HCT116 (cell line): ENCODE results near the gene CCDC8. TPM values are rescaled to one million over a fixed set of nuclear protein-coding genes. Genes with fewer than 3 reads are reported as not detected.
"Not testable (repeated sequence)": the region's sequence is repeated elsewhere in the genome, so short reads cannot be mapped to it uniquely, and the experiment has no call there.

Experiments
- ATAC-seq: fragments of 200-7000 bp; cut with Tn5 transposase; 2 replicates; pipeline ENCODE4 v1.9.1; 2020; ENCODE audit warnings: mild to moderate bottlenecking, moderate library complexity
- BruUV-seq: library from RNA; stranded (reverse); fragments of 400-500 nt; replicated peaks from 2 replicates; lab custom pipeline; 2021; lab: Mats Ljungman, UMichigan
- CTCF ChIA-PET: fragments of 300-600 bp; sonication (Branson Sonifier 250); formaldehyde crosslinking; loops from one replicate; lab custom pipeline; 2021; ENCODE audit warnings: antibody characterized with exemption; lab: Charles Lee
- POLR2A ChIA-PET: fragments of 300-600, 350-600 bp; sonication (Branson Sonifier 250); formaldehyde crosslinking; loops from one replicate; lab custom pipeline; 2021; ENCODE audit warnings: antibody characterized with exemption; lab: Charles Lee
- RAD21 ChIA-PET, 2 experiments: fragments of 300-600 bp; sonication (Branson Sonifier 250); formaldehyde crosslinking; loops; one replicate each; lab custom pipeline; 2023; ENCODE audit warnings: low total read pairs in 2 of 2; ENCODE audit not compliant: uncharacterized antibody in 2 of 2, unreplicated experiment in 2 of 2, low non-redundant PET in 1 of 2; lab: Charles Lee
- DNase-seq: peaks from one replicate; pipeline ENCODE4 v3.0.0-alpha.2; 2010; ENCODE audit warnings: low read depth, low spot score
- H2AFZ ChIP-seq: fragments of 200-600 bp; shearing (Covaris generic), sonication (generic); 2 replicates; pipeline ENCODE4 v1.6.1; 2017; ENCODE audit warnings: low read depth, mixed run types, mixed read lengths, antibody characterized with exemption, low read length; ENCODE audit not compliant: poor library complexity, severe bottlenecking
- H3K27ac ChIP-seq: 2 replicates; pipeline ENCODE4 v1.5.1; 2012; ENCODE audit warnings: low read depth, low read length
- H3K27me3 ChIP-seq: fragments of 200-600 bp; sonication (generic); 2 replicates; pipeline ENCODE4 v1.6.1; 2016; ENCODE audit warnings: mixed run types, low read length, mixed read lengths; ENCODE audit not compliant: insufficient read depth
- H3K36me3 ChIP-seq, 2 experiments: fragments of 200-500 bp in 1 of 2; fragments of 200-600 bp in 1 of 2; sonication (Bioruptor generic) in 1 of 2; sonication (generic) in 1 of 2; 2 replicates each; pipeline versions ENCODE4 v1.5.1 to v1.6.1; 2014 to 2016; ENCODE audit warnings: low read length in 2 of 2, inconsistent platforms in 1 of 2, mixed read lengths in 1 of 2, mixed run types in 1 of 2; ENCODE audit not compliant: insufficient read depth in 2 of 2, control insufficient read depth in 1 of 2
- H3K4me1 ChIP-seq, 2 experiments: fragments of 200-600 bp in 1 of 2; sonication (generic) in 1 of 2; 2 replicates each; pipeline versions ENCODE4 v1.5.1 to v1.6.1; 2012 to 2017; ENCODE audit warnings: low read length in 2 of 2, inconsistent platforms in 1 of 2, mild to moderate bottlenecking in 1 of 2, mixed read lengths in 1 of 2, mixed run types in 1 of 2, moderate library complexity in 1 of 2; ENCODE audit not compliant: insufficient read depth in 2 of 2, control insufficient read depth in 1 of 2
- H3K4me2 ChIP-seq: fragments of 200-600 bp; sonication (generic); 2 replicates; pipeline ENCODE4 v1.6.1; 2017; ENCODE audit warnings: mixed run types, low read length, mixed read lengths
- H3K4me3 ChIP-seq, 2 experiments: fragments of 200-600 bp in 1 of 2; sonication (generic) in 1 of 2; replicated peaks in 1 of 2; 2 replicates each; pipeline ENCODE4 v1.5.1; 2011 to 2016; ENCODE audit warnings: low read length in 2 of 2, control low read depth in 1 of 2, low read depth in 1 of 2, mild to moderate bottlenecking in 1 of 2, mixed read lengths in 1 of 2, mixed run types in 1 of 2
- H3K79me2 ChIP-seq: fragments of 200-600 bp; sonication (generic); 2 replicates; pipeline ENCODE4 v1.6.1; 2017; ENCODE audit warnings: mild to moderate bottlenecking, mixed run types, low read length, moderate library complexity, mixed read lengths; ENCODE audit not compliant: insufficient read depth
- H3K9ac ChIP-seq: fragments of 200-600 bp; sonication (generic); 2 replicates; pipeline ENCODE4 v1.6.1; 2016; ENCODE audit warnings: low read length, mixed read lengths
- H3K9me2 ChIP-seq: fragments of 200-600 bp; sonication (generic), shearing (Covaris generic); 2 replicates; pipeline ENCODE4 v1.6.1; 2017; ENCODE audit warnings: mixed run types, mild to moderate bottlenecking, moderate library complexity; ENCODE audit not compliant: insufficient read depth
- H3K9me3 ChIP-seq, 2 experiments: fragments of 200-500 bp in 1 of 2; fragments of 200-600 bp in 1 of 2; sonication (Bioruptor generic) in 1 of 2; sonication (generic) in 1 of 2; 2 replicates each; pipeline ENCODE4 v1.6.1; 2014 to 2017; ENCODE audit warnings: low read length in 2 of 2, mixed read lengths in 2 of 2, inconsistent platforms in 1 of 2, low read depth in 1 of 2, mild to moderate bottlenecking in 1 of 2, mixed run types in 1 of 2, moderate library complexity in 1 of 2; ENCODE audit not compliant: control insufficient read depth in 1 of 2, insufficient read depth in 1 of 2
- H4K20me1 ChIP-seq: fragments of 200-600 bp; sonication (generic), shearing (Covaris generic); 2 replicates; pipeline ENCODE4 v1.6.1; 2017; ENCODE audit warnings: mixed run types, mild to moderate bottlenecking, moderate library complexity; ENCODE audit not compliant: insufficient read depth
- CEBPB ChIP-seq: IDR thresholded peaks from 2 replicates; pipeline ENCODE4 v1.6.1; 2012; ENCODE audit warnings: low read depth
- ELF1 ChIP-seq: IDR thresholded peaks from 2 replicates; pipeline ENCODE4 v1.6.1; 2012; ENCODE audit warnings: low read depth, borderline replicate concordance
- SIN3A ChIP-seq: IDR thresholded peaks from 2 replicates; pipeline ENCODE4 v1.6.1; 2012; ENCODE audit warnings: low read depth
- SRF ChIP-seq: IDR thresholded peaks from 2 replicates; pipeline ENCODE4 v1.6.1; 2012; ENCODE audit warnings: low read depth
- TCF7L2 ChIP-seq: IDR thresholded peaks from 2 replicates; pipeline ENCODE4 v1.7.0; 2011; ENCODE audit warnings: borderline replicate concordance, inconsistent platforms; ENCODE audit not compliant: insufficient read depth, insufficient read length; ENCODE audit errors: extremely low read depth
- intact Hi-C: fragments of 100-400 bp; cut with micrococcal nuclease; formaldehyde crosslinking; loops from 2 replicates; pipeline ENCODE4 v1.10.0; 2022
- total RNA-seq: library from RNA; stranded (reverse); gene quantifications from one replicate; pipeline ENCODE4 v1.2.1, GENCODE V29; 2021; ENCODE audit not compliant: unreplicated experiment
- TF ChIP-seq, protein P1 (sequence below): IDR thresholded peaks from 2 replicates; pipeline ENCODE4 v1.6.1; 2012
- TF ChIP-seq, protein P2 (sequence below), 3 experiments: fragments of 200-600 bp in 1 of 3; sonication (generic) in 1 of 3; IDR thresholded peaks in 2 of 3; conservative IDR thresholded peaks in 1 of 3; 2 replicates each; pipeline ENCODE4 v1.5.1; 2012 to 2017; ENCODE audit warnings: low read depth in 2 of 3, low read length in 2 of 3, antibody characterized with exemption in 1 of 3, borderline replicate concordance in 1 of 3, control low read depth in 1 of 3, mild to moderate bottlenecking in 1 of 3, mixed read lengths in 1 of 3, mixed run types in 1 of 3, moderate library complexity in 1 of 3; ENCODE audit not compliant: insufficient read depth in 1 of 3
- TF ChIP-seq, protein P3 (sequence below): IDR thresholded peaks from 2 replicates; pipeline ENCODE4 v1.6.1; 2012

CCDC8 gene
- total RNA-seq, 1 experiment from 2014 or later = 0.10 TPM

DNA sequence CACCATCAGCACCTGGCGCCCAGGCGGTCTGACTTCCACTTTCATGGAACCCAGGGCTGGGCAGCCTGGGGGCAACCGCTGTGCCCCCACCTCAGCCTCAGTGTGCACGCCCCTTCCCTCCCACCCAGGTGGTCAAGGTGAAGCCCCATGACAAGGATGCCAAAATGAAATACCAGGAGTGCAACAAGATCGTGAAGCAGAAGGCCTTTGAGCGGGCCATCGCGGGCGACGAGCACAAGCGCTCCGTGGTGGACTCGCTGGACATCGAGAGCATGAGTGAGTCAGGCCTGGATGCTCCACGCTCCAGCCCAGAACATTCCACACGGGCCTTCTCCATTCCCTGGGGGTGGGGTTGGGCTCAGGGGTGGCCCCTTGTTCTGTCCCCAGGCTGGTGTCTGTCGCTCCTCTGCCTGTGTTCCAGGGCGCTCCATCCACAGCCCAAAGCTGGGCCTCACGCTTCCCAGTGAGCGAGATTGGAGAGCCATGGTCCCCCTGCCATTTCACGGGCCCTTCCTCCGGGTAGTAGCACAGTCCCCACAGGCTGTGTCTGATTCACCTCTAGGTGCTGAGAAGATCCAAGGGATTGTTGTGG, 37.8 kb downstream of the CCDC8 start:
- H3K4me3 ChIP-seq, POLR2A ChIA-PET, RAD21 ChIA-PET, H3K4me2 ChIP-seq, H3K9ac ChIP-seq, DNase-seq, intact Hi-C loops, H3K27ac ChIP-seq, BruUV-seq, ATAC-seq, H2AFZ ChIP-seq, H3K9me3 ChIP-seq, H3K27me3 ChIP-seq, H3K9me2 ChIP-seq, H4K20me1 ChIP-seq, CTCF ChIA-PET: not testable (repeated sequence)
- peaks cover 72% of the 10 kb centered on the region for H3K79me2 ChIP-seq
- peaks cover 24 to 40% of the 10 kb centered on the region in 2 experiments for H3K36me3 ChIP-seq
- peaks cover 24 to 34% of the 10 kb centered on the region in 2 experiments; a peak in 3 of 4 replicates for H3K4me1 ChIP-seq

DNA sequence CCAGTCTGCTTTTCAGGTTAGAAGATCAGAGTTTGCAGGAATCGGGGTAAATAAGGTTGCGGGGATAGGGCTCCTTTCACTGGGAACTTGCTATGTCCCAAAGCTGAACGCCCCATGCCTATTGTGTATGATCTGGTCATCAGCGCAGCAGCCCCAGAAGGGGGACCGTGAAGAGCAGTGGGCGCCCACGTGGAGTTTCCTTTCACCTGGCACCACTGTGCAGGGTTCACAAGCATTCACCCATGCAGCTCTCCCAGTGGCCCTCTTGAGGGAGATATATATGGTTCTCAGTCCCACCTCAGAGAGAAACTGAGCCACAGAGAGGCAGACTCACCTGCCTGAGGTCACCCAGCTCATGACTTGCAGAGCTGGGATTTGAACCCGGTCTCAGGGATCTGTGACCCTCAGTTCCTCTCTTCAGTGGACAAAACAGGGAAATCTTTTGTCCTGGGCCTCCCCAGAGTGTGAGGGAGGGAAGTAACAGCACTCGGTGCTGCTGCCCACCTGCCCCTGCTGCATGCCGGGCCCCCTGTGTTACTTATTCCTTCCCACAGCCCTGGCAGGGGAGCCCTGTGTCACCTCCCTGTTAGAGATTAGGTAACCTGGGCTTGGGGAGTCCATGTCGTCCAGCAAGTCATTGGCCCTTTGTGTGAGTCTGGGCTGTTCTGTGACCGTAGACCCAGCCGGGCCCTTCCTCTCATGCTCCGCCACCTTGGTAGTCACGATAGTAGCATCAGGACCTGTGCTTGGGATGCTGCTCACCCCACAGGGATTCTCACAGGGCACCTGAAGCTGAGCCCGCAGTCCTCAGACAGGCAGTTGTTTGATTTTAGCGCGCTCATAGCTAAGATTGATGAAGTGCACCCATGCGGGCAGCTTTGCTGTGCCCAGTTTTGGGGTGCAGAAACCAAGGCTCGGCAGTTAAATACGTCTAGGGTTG, 38.6 kb downstream of the CCDC8 start:
- no peaks in the 10 kb centered on the region for H3K27me3 ChIP-seq
- ChIA-PET CTCF (interaction anchor here (1.4 kb wide), 1 partner anchor 94 kb away, joined by 7 read pairs; no protein-coding TSS in a partner anchor), POLR2A (no interaction called here), RAD21 (no interaction called here)
- ATAC-seq = no peak
- H3K27ac ChIP-seq = peak overlapping the region; percentile 19; the same call in 1 of the 2 replicates
- no peaks in the 10 kb centered on the region for H3K9me2 ChIP-seq
- H2AFZ ChIP-seq = no peak overlapping the region
- no peak for DNase-seq
- H3K9ac ChIP-seq = no peak overlapping the region
- no peak overlapping the region for H3K4me2 ChIP-seq
- no peak for TF ChIP-seq SIN3A
- TF ChIP-seq ELF1 = no peak
- TF ChIP-seq TCF7L2 = no peak
- no peak for TF ChIP-seq CEBPB
- TF ChIP-seq, protein P1, sequence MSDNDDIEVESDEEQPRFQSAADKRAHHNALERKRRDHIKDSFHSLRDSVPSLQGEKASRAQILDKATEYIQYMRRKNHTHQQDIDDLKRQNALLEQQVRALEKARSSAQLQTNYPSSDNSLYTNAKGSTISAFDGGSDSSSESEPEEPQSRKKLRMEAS = no peak
- TF ChIP-seq SRF = no peak
- TF ChIP-seq, protein P2, sequence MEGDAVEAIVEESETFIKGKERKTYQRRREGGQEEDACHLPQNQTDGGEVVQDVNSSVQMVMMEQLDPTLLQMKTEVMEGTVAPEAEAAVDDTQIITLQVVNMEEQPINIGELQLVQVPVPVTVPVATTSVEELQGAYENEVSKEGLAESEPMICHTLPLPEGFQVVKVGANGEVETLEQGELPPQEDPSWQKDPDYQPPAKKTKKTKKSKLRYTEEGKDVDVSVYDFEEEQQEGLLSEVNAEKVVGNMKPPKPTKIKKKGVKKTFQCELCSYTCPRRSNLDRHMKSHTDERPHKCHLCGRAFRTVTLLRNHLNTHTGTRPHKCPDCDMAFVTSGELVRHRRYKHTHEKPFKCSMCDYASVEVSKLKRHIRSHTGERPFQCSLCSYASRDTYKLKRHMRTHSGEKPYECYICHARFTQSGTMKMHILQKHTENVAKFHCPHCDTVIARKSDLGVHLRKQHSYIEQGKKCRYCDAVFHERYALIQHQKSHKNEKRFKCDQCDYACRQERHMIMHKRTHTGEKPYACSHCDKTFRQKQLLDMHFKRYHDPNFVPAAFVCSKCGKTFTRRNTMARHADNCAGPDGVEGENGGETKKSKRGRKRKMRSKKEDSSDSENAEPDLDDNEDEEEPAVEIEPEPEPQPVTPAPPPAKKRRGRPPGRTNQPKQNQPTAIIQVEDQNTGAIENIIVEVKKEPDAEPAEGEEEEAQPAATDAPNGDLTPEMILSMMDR (IDR thresholded peaks at IDR 0.05 in 2 of 3, conservative IDR thresholded peaks at IDR 0.05 in 1 of 3; ENCODE audit: borderline replicate concordance in 1 of 3, insufficient read depth in 1 of 3, low read depth in 2 of 3, low read length in 2 of 3) = no peak
- TF ChIP-seq, protein P3, sequence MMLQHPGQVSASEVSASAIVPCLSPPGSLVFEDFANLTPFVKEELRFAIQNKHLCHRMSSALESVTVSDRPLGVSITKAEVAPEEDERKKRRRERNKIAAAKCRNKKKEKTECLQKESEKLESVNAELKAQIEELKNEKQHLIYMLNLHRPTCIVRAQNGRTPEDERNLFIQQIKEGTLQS = no peak
- 0 out of 2 replicates have a peak, but pooled peaks cover 5% of the 10 kb centered on the region for H4K20me1 ChIP-seq
- peaks cover 24 to 34% of the 10 kb centered on the region in 2 experiments; a peak in 3 of 4 replicates for H3K4me1 ChIP-seq
- intact Hi-C loops = no loop called here
- no TSS peak for BruUV-seq
- no peak overlapping the region for H3K4me3 ChIP-seq
- H3K9me3 ChIP-seq = no peaks in the 10 kb centered on the region
- peaks cover 24 to 35% of the 10 kb centered on the region in 2 experiments for H3K36me3 ChIP-seq
- peaks cover 72% of the 10 kb centered on the region for H3K79me2 ChIP-seq
